NK-92 treated with Interleukin-12 subunit alpha and Interleukin-12 subunit beta, amount 100 ng/mL, for 24 hours (cell line): ENCODE data around the gene RYR3.

Experiments
- DNase-seq: peaks from one replicate; lab custom pipeline; 2025; lab: John Stamatoyannopoulos, UW

Gene RYR3

DNA sequence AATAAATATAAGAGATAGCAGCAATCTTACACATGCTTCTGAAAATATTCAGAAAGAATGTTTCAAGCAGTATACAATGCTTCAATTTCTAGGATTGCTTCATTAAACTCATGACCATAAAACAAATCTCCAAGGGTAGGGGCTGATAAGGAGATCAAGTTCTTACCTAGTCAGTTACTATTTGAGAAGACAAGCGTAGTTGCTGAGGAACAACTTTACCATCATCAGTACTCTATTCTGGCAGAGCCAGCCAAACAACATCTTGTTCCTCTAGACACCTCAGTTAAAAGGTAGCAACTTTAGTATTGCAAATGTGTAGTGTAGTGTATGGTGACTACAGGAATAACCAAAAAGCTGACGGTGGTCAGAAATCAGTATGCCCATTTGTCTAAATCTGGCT is 572.2 kb downstream of the RYR3 start:
- DNase-seq: no peak

DNA sequence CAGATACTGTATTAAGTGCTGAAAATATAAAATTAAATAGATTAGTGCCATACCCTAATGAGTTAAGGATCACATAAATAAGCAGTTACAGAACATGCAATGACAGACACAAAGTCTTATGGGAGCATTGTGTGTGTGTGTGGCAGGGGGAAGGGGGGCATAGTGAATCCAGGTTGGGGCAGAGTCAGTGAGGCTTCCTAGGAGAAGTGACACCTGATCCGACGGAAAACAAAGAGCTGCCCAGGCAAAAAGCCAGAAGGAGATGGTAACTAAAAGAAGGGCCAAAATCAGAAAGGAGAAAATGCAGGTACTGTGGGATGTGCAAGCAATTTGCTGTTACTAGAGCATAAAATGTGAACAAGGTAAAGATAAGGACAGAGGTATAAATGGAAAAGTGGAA is 577.4 kb downstream of the RYR3 start:
- DNase-seq: no peak

DNA sequence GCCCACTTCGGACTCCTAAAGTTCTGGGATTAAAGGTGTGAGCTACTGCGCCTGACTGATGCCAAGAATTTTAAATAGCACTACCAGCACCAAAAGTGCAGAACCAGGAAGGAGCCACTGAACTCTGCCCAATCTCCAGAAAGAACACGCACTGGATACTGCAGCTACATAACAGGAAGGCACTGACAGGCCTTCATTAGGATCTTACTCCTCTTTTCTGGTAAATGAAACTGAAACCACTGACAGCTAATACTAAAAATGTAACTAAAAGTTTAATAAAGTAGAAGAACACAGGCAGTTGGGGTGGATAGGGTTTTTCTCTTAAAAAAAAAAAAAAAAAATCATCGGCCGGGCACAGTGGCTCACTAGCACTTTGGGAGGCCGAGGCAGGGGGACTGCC is 583.4 kb downstream of the RYR3 start:
- no peak for DNase-seq

DNA sequence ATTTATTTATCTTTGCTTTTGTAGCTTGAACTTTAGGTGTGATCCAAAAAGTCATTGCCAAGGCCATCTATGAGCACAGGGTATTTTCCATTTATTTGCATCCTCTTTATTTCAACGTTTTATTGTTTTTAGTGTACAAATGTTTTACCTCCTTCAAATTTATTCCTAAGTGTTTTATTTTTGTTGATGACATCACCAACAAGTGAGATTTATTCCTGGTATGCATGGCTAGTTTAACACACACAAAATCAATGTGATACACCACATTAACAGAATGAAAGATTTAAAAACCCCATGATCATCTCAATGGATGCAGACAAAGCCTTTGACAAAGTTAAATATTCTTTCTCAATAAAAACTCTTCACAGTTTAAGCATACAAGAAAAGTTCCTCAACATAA is 591.3 kb downstream of the RYR3 start:
- no peak for DNase-seq

DNA sequence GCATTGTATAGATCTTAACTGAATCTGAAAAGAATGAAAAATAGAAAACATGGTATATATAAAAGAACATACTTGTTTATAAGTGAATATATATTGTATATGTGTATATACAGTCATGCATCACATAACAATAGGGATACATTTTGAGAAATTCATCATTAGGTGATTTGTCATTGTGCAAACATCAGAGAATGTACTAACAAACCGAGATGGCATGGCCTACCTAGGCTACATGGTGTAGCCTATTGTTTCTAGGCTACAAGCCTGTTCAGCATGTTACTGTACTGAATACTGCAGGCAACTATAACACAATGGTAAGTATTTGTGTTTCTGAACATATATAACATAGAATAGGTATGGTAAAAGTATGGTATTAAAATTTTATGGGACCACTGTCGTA is 592.9 kb downstream of the RYR3 start:
- DNase-seq: no peak

DNA sequence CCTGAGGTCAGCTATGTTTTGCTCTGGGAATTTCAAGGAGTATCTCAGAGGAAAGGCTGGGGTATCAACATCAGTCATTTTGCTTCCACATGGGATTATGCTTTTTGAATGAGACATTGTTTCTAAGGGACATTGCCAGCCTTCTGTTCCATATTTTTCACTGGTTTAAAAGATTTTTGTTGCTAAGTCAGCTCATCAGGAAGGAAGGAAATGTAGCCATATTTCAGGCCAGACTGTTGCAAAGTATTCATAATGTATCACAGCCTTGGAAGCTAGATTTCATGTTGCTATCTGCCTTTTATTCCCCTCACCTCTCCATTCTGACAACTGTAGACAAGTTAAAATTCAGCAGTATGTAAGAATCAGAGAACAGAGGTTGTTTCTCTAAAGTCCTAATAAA is 596.6 kb downstream of the RYR3 start:
- DNase-seq: no peak

DNA sequence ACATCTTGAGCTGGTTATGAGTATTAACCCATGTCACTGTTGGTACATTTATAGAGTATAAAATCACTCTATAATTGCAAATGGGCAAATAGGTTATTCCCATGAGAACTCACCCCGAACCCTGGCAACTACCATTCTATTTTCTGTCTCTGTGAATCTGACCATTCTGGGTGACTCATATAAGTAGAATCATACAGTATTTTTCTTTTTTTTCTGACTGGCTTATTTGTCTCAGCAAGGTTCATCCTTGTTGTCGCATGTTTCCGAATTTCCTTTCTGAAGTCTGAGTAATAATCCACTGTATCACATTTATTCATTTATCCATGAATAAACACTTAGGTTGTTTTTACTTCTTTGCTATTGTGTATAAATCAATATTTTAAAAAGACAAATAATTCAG is 597.6 kb downstream of the RYR3 start:
- no peak for DNase-seq

DNA sequence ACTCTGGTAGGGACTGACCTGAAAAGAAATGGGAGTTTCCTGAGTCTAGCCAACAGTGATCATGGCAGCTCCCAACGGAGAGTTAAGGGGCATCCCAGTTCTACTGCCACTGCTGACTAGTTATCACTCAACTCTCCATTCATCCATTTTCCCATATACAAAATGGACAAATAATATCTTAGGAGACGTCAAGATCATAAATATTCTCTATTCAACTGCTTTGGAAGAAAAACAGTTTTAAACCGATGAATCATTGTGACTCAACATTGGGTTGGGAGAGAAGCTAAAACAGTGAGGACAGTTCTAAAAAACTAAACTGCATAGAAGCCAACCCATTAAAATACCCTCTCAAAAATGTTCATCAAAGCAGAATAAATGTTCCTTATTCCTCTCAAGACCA is 600.0 kb downstream of the RYR3 start:
- DNase-seq: no peak

DNA sequence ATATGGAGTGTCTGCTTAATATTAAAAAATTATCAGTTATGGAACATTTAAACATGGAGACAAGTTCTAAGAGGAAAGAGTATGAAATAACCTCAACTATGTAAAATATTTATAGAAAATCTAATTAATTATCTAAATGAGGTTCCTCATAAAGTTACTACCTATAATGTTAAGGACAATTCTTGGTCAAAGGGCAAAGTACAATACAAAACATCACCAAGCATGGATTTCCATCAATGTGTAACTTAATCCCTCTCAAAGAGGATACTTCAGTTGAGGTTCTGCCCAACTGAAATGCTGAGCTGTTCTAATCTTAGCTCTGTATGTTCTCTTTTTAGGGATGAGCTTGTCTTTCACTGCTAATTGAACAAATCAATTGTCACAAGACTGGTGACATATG is 601.6 kb downstream of the RYR3 start:
- DNase-seq: no peak

DNA sequence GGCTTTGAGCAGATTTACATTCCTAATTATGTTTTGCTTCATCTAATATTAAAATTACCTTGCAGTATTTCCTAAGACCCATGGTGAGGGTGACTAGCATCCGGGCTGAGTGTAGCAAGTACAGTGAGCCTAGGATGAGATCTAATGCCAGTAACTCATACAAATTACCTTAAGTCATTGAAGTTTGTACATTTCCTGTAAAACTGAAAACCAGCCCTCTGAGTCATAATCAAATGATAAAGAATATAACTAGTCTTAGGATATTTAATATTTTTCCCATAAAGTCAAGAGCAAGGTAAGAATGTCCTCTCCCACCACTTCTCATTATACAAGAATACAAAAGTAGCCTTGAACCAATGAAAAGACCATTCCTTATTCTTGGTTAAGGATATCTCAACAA is 602.7 kb downstream of the RYR3 start:
- DNase-seq: no peak
